ENCODE measurements around the gene DGKI. TPM values are rescaled to one million over a fixed set of nuclear protein-coding genes. Genes with fewer than 3 reads are reported as not detected.
A peak's percentile ranks its signal among the peaks of the same experiment; 100 is the strongest.

The DGKI gene
- total and polyA plus RNA-seq, 2 experiments from 2014 or later: 0.16 to 1.0 TPM

DNA sequence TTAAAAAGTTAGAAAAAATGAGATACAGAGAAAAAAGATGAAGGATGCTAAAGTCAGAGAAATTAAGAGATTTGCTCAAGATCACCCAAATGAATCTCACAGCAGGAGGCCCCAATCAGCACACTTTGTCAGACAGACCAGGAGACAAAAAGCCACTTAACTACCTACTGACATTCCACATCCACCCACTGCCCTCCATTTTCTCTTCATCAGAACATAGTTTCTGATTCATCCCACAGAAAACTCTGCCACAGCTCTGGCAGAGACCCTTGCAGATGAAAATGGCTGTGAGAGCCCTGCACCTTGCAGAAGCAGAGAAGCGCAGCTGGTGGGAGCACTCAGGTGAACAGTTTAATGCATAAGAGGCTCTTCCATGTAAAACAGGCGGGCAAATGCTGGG, 26.6 kb downstream of the DGKI start:
- H2AFZ ChIP-seq: peak overlapping the region; percentile 80
- ATAC-seq: no peak
- peak overlapping the region; percentile 51; the same call in 1 of the 2 replicates for H3K27ac ChIP-seq (ENCODE audit: low read depth)

More for the DNA sequence above, 26.6 kb downstream of the DGKI start:
- Histone ChIP-seq H3F3A (replicated peaks; ENCODE audit: low read depth) (no peaks in the 10 kb centered on the region; the same call in 1 of the 2 replicates), H3K36me3 (ENCODE audit: insufficient read depth) (no peaks in the 10 kb centered on the region), H3K9me2 (ENCODE audit: insufficient read depth) (no peaks in the 10 kb centered on the region), H3K27me3 (ENCODE audit: insufficient read depth) (no peaks in the 10 kb centered on the region), H4K20me1 (replicated peaks; ENCODE audit: insufficient read depth) (no peaks in the 10 kb centered on the region), H3K4me2 (peak overlapping the region; percentile 50), H3K4me3 (no peak overlapping the region; the same call in 1 of the 2 replicates), H3K4me1 (ENCODE audit: insufficient read depth) (peaks cover 23% of the 10 kb centered on the region), H3K79me2 (replicated peaks; ENCODE audit: insufficient read depth) (no peaks in the 10 kb centered on the region)
- no peak overlapping the region for H3K27ac Mint-ChIP-seq
- no peak for DNase-seq (ENCODE audit: low spot score)
- no peak for TF ChIP-seq EZH2 (IDR thresholded peaks at IDR 0.05; ENCODE audit: low read depth, unreplicated experiment)
- TF ChIP-seq ZNF331 (CRISPR knock-in tag; IDR thresholded peaks at IDR 0.05; ENCODE audit: low read depth): no peak
- no peak for TF ChIP-seq ETS1 (IDR thresholded peaks at IDR 0.05)
- TF ChIP-seq EZH2phosphoT487 (IDR thresholded peaks at IDR 0.05; ENCODE audit: unreplicated experiment): no peak
- no peak for TF ChIP-seq ZNF462 (CRISPR knock-in tag; IDR thresholded peaks at IDR 0.05)
- TF ChIP-seq CREB1 (CRISPR knock-in tag; IDR thresholded peaks at IDR 0.05; ENCODE audit: low read depth): no peak
- no peak for TF ChIP-seq NANOG (IDR thresholded peaks at IDR 0.05; ENCODE audit: borderline replicate concordance)
- TF ChIP-seq JUNB (IDR thresholded peaks at IDR 0.05; ENCODE audit: unreplicated experiment): no peak
- TF ChIP-seq STAT1 (IDR thresholded peaks at IDR 0.05; ENCODE audit: unreplicated experiment): no peak
- H3K4me1 Mint-ChIP-seq: peaks cover 37% of the 10 kb centered on the region
- peaks cover 4% of the 10 kb centered on the region for H3K27me3 Mint-ChIP-seq (ENCODE audit: insufficient read depth, low read depth, poor library complexity)
- H3K9me3 Mint-ChIP-seq: no peaks in the 10 kb centered on the region
- peak overlapping the region; percentile 31; the same call in 1 of the 3 replicates for H3K4me3 Mint-ChIP-seq
- no peaks in the 10 kb centered on the region for H3K36me3 Mint-ChIP-seq (ENCODE audit: low read depth)

Data from GM23338 (cell line).